ENCODE results near the gene PTDSS2. TPM values are rescaled to one million over a fixed set of nuclear protein-coding genes. Genes with fewer than 3 reads are reported as not detected.

Gene PTDSS2
- total and polyA plus RNA-seq, 2 of the 13 experiments (the other 11 are each of a cell fraction or from before 2014, with no cell fraction given): 21.7 to 26.4 TPM

- TF ChIP-seq ZBTB25 (CRISPR knock-in tag; IDR thresholded peaks at IDR 0.05) (no peak; the same call in none of the 2 replicates), ZSCAN31 (CRISPR knock-in tag; IDR thresholded peaks at IDR 0.05; ENCODE audit: low read depth) (0 out of 2 replicates have a peak, but pooled peaks have one; percentile 27), ETS1 (CRISPR knock-in tag; IDR thresholded peaks at IDR 0.05) (no peak), NFKBIZ (CRISPR knock-in tag; IDR thresholded peaks at IDR 0.05) (no peak), AKAP8 (CRISPR knock-in tag; IDR thresholded peaks at IDR 0.05) (no peak), ZNF556 (CRISPR knock-in tag; IDR thresholded peaks at IDR 0.05; ENCODE audit: borderline replicate concordance) (no peak; the same call in 1 of the 2 replicates), HDAC2 (CRISPR knock-in tag; IDR thresholded peaks at IDR 0.05) (no peak; the same call in 1 of the 2 replicates), ZNF367 (CRISPR knock-in tag; IDR thresholded peaks at IDR 0.05; ENCODE audit: borderline replicate concordance) (no peak), SMC3 (IDR thresholded peaks at IDR 0.05; ENCODE audit: low read length) (no peak), MAFK (conservative IDR thresholded peaks at IDR 0.05 in 1 of 2, IDR thresholded peaks at IDR 0.05 in 1 of 2; ENCODE audit: low read length in 2 of 2) (no peak), ZNF224 (CRISPR knock-in tag; IDR thresholded peaks at IDR 0.05) (no peak), PRMT3 (CRISPR knock-in tag; IDR thresholded peaks at IDR 0.05; ENCODE audit: borderline replicate concordance, low read depth) (no peak), ZNF280B (CRISPR knock-in tag; IDR thresholded peaks at IDR 0.05; ENCODE audit: borderline replicate concordance) (no peak), ZNF775 (CRISPR knock-in tag; IDR thresholded peaks at IDR 0.05; ENCODE audit: borderline replicate concordance) (no peak), HNRNPUL1 (IDR thresholded peaks at IDR 0.05; ENCODE audit: low read depth, low read length) (no peak), FOSL1 (CRISPR knock-in tag; IDR thresholded peaks at IDR 0.05; ENCODE audit: borderline replicate concordance) (no peak), ZNF543 (CRISPR knock-in tag; IDR thresholded peaks at IDR 0.05) (no peak), ZNF30 (CRISPR knock-in tag; IDR thresholded peaks at IDR 0.05) (no peak), BCL3 (CRISPR knock-in tag; IDR thresholded peaks at IDR 0.05) (no peak), ARNT (IDR thresholded peaks at IDR 0.05) (no peak), ZNF773 (CRISPR knock-in tag; IDR thresholded peaks at IDR 0.05; ENCODE audit: borderline replicate concordance) (no peak), GTF2F1 (IDR thresholded peaks at IDR 0.05; ENCODE audit: low read length) (no peak), MTF2 (CRISPR knock-in tag; IDR thresholded peaks at IDR 0.05; ENCODE audit: borderline replicate concordance) (no peak), SETDB1 (CRISPR knock-in tag; IDR thresholded peaks at IDR 0.05; ENCODE audit: borderline replicate concordance) (no peak), TBX3 (IDR thresholded peaks at IDR 0.05; ENCODE audit: borderline replicate concordance) (no peak), ARNTL (CRISPR knock-in tag; IDR thresholded peaks at IDR 0.05) (no peak), NR1H2 (CRISPR knock-in tag; IDR thresholded peaks at IDR 0.05; ENCODE audit: borderline replicate concordance, low read depth) (no peak)
These were observed 57.1 kb downstream of the PTDSS2 start, which contains the start of gene RNH1 (continued) for GRCh38 chr11:506995-507726.
